ENCODE results near the gene LRP2. TPM values are rescaled to one million over a fixed set of nuclear protein-coding genes. Genes with fewer than 3 reads are reported as not detected.

The LRP2 gene
- total RNA-seq, 2 experiments from 2014 or later: 1.8 to 2.2 TPM

GRCh38 chr2:169259402-169259801, 102.9 kb downstream of the LRP2 start:
- ChIA-PET POLR2A (no interaction called here), CTCF (no interaction called here)
- no peak for ATAC-seq
- no peaks in the 10 kb centered on the region for H3K9me3 Mint-ChIP-seq
- no peak overlapping the region for H3K4me3 Mint-ChIP-seq
- intact Hi-C loops (cut with micrococcal nuclease): no loop called here
- DNase-seq: no peak
- H3K27me3 Mint-ChIP-seq: peaks cover 13% of the 10 kb centered on the region
- H3K4me1 Mint-ChIP-seq (ENCODE audit: low read depth): no peaks in the 10 kb centered on the region
- TF ChIP-seq, protein P1, sequence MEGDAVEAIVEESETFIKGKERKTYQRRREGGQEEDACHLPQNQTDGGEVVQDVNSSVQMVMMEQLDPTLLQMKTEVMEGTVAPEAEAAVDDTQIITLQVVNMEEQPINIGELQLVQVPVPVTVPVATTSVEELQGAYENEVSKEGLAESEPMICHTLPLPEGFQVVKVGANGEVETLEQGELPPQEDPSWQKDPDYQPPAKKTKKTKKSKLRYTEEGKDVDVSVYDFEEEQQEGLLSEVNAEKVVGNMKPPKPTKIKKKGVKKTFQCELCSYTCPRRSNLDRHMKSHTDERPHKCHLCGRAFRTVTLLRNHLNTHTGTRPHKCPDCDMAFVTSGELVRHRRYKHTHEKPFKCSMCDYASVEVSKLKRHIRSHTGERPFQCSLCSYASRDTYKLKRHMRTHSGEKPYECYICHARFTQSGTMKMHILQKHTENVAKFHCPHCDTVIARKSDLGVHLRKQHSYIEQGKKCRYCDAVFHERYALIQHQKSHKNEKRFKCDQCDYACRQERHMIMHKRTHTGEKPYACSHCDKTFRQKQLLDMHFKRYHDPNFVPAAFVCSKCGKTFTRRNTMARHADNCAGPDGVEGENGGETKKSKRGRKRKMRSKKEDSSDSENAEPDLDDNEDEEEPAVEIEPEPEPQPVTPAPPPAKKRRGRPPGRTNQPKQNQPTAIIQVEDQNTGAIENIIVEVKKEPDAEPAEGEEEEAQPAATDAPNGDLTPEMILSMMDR (IDR thresholded peaks at IDR 0.05): no peak
- no peaks in the 10 kb centered on the region for H3K36me3 Mint-ChIP-seq (ENCODE audit: low read depth)
- H3K27ac Mint-ChIP-seq: no peak overlapping the region

GRCh38 chr2:169258045-169258601, 104.2 kb downstream of the LRP2 start:
- ChIA-PET POLR2A (no interaction called here), CTCF (no interaction called here)
- Mint-ChIP-seq H3K27ac (no peak overlapping the region), H3K27me3 (peaks cover 13% of the 10 kb centered on the region), H3K36me3 (ENCODE audit: low read depth) (no peaks in the 10 kb centered on the region), H3K4me3 (no peak overlapping the region), H3K9me3 (no peaks in the 10 kb centered on the region), H3K4me1 (ENCODE audit: low read depth) (no peaks in the 10 kb centered on the region)
- intact Hi-C loops (cut with micrococcal nuclease): no loop called here
- ATAC-seq (no peak), DNase-seq (no peak)
- TF ChIP-seq, protein P1 (IDR thresholded peaks at IDR 0.05): no peak

DNA sequence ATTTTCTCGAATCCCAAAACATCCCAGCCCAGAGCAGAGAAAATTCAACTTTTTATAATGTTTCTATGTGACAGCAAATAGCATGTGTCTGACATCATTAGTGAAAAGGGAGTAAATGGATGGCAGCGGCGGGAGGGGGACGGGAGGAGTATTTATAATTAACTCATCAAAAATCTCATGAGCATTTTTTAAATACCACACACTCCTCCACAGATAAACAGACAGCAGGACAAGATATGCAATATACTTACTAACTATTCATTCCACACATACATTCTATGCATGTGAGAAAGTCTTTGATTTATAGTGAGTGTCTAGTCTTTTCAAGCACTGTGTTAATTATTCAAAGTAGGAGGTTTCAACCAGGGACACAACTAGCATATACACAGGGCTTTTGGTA, 107.6 kb downstream of the LRP2 start:
- no peak for ATAC-seq
- no peaks in the 10 kb centered on the region for H3K36me3 Mint-ChIP-seq (ENCODE audit: low read depth)
- no peak for DNase-seq
- intact Hi-C loops (cut with micrococcal nuclease): no loop called here
- ChIA-PET POLR2A (no interaction called here), CTCF (no interaction called here)
- H3K9me3 Mint-ChIP-seq: no peaks in the 10 kb centered on the region
- no peak overlapping the region for H3K27ac Mint-ChIP-seq
- TF ChIP-seq, protein P1 (IDR thresholded peaks at IDR 0.05): no peak
- no peak overlapping the region for H3K4me3 Mint-ChIP-seq
- no peaks in the 10 kb centered on the region for H3K4me1 Mint-ChIP-seq (ENCODE audit: low read depth)
- peaks cover 9% of the 10 kb centered on the region for H3K27me3 Mint-ChIP-seq

GRCh38 chr2:169247211-169247610, 115.1 kb downstream of the LRP2 start:
- no peak for ATAC-seq
- Mint-ChIP-seq H3K9me3 (no peaks in the 10 kb centered on the region), H3K4me1 (ENCODE audit: low read depth) (no peaks in the 10 kb centered on the region), H3K27ac (no peak overlapping the region), H3K4me3 (no peak overlapping the region), H3K27me3 (peaks cover 2% of the 10 kb centered on the region), H3K36me3 (ENCODE audit: low read depth) (no peaks in the 10 kb centered on the region)
- ChIA-PET POLR2A (no interaction called here), CTCF (no interaction called here)
- intact Hi-C loops (cut with micrococcal nuclease): no loop called here
- no peak for DNase-seq
- TF ChIP-seq, protein P1 (IDR thresholded peaks at IDR 0.05): no peak

- intact Hi-C loops (cut with micrococcal nuclease): no loop called here
- no peaks in the 10 kb centered on the region for H3K4me1 Mint-ChIP-seq (ENCODE audit: low read depth)
- ATAC-seq: no peak
- CTCF ChIA-PET: no interaction called here
- H3K27me3 Mint-ChIP-seq: peaks cover 6% of the 10 kb centered on the region
- H3K4me3 Mint-ChIP-seq: no peak overlapping the region
- no peaks in the 10 kb centered on the region for H3K9me3 Mint-ChIP-seq
- POLR2A ChIA-PET: no interaction called here
- H3K36me3 Mint-ChIP-seq (ENCODE audit: low read depth): no peaks in the 10 kb centered on the region
- no peak for DNase-seq
- no peak overlapping the region for H3K27ac Mint-ChIP-seq
- TF ChIP-seq, protein P1 (IDR thresholded peaks at IDR 0.05): no peak
Measured at GRCh38 chr2:169240405-169240804, 121.9 kb downstream of the LRP2 start.

All from activated CD8-positive, alpha-beta T cell treated with anti-CD3 and anti-CD28 coated beads for 36 hours (primary cell).